GM12878 (cell line): ENCODE results near the gene LAYN. TPM values are rescaled to one million over a fixed set of nuclear protein-coding genes. Genes with fewer than 3 reads are reported as not detected.

Source experiments
- ATAC-seq: fragments of 200-7000 bp; cut with Tn5 transposase; 3 replicates; pipeline ENCODE4 v1.9.1; 2020; ENCODE audit warnings: mild to moderate bottlenecking, moderate library complexity
- BruUV-seq: library from RNA; stranded (reverse); fragments of 400-500 nt; replicated peaks from 2 replicates; lab custom pipeline; 2021; lab: Mats Ljungman, UMichigan
- CTCF ChIA-PET: fragments of 300-600 bp; sonication (Branson Sonifier 250); formaldehyde crosslinking; extraction: SDS; loops from one replicate; lab custom pipeline; 2021; ENCODE audit warnings: inconsistent platforms; lab: Yijun Ruan, JAX
- POLR2A ChIA-PET: fragments of 350-600 bp; formaldehyde crosslinking; extraction: SDS; loops from one replicate; lab custom pipeline; 2021; ENCODE audit warnings: inconsistent platforms; lab: Charles Lee
- RAD21 ChIA-PET: fragments of 300-600 bp; sonication (Branson Sonifier 250); formaldehyde crosslinking; loops from one replicate; lab custom pipeline; 2023; ENCODE audit warnings: antibody characterized with exemption; ENCODE audit not compliant: unreplicated experiment; lab: Charles Lee
- SMC1A ChIA-PET: fragments of 300-600 bp; sonication (Branson Sonifier 250); formaldehyde crosslinking; loops from one replicate; lab custom pipeline; 2023; ENCODE audit not compliant: unreplicated experiment, uncharacterized antibody; lab: Charles Lee
- DNase-seq: peaks from one replicate; pipeline ENCODE4 v3.0.0-alpha.2; 2011; ENCODE audit warnings: low read depth, low spot score
- FAIRE-seq: peaks from 3 replicates; lab custom pipeline; 2011; peaks lifted over from hg19 to GRCh38; lab: Jason Lieb, UNC
- H2AFZ ChIP-seq: 2 replicates; pipeline ENCODE4 v1.6.0; 2011; ENCODE audit warnings: low read depth, low read length, control low read depth; ENCODE audit not compliant: control insufficient read depth
- H3K27ac ChIP-seq: 2 replicates; pipeline ENCODE4 v1.5.1; 2011; ENCODE audit warnings: control low read depth; ENCODE audit not compliant: control insufficient read depth, insufficient read depth
- H3K27me3 ChIP-seq, 2 experiments: replicated peaks in 1 of 2; 2 replicates each; pipeline versions ENCODE4 v1.6.0 to v1.6.1; 2011; ENCODE audit warnings: low read length in 1 of 2; ENCODE audit not compliant: control insufficient read depth in 2 of 2, insufficient read depth in 2 of 2
- H3K36me3 ChIP-seq, 2 experiments: 2 replicates each; pipeline ENCODE4 v1.5.1; 2011; ENCODE audit warnings: low read length in 1 of 2; ENCODE audit not compliant: control insufficient read depth in 2 of 2, insufficient read depth in 2 of 2
- H3K4me1 ChIP-seq: 2 replicates; pipeline ENCODE4 v1.6.1; 2011; ENCODE audit warnings: mild to moderate bottlenecking, low read length, moderate library complexity, mixed read lengths; ENCODE audit not compliant: control insufficient read depth, insufficient read depth
- H3K4me2 ChIP-seq: 2 replicates; pipeline ENCODE4 v1.6.0; 2011; ENCODE audit warnings: control low read depth; ENCODE audit not compliant: control insufficient read depth, insufficient read depth
- H3K4me3 ChIP-seq: fragments of 200-600 bp; sonication (generic); 2 replicates; pipeline ENCODE4 v1.5.1; 2016
- H3K79me2 ChIP-seq: 2 replicates; pipeline ENCODE4 v1.6.0; 2011; ENCODE audit warnings: low read length; ENCODE audit not compliant: control insufficient read depth, insufficient read depth
- H3K9ac ChIP-seq: 2 replicates; pipeline ENCODE4 v1.8.0; 2011; ENCODE audit warnings: low read length, control low read depth, mixed read lengths; ENCODE audit not compliant: control insufficient read depth, insufficient read depth
- H3K9me3 ChIP-seq: replicated peaks from 3 replicates; pipeline ENCODE4 v1.5.1; 2011; ENCODE audit warnings: mild to moderate bottlenecking, low read length; ENCODE audit not compliant: control insufficient read depth, insufficient read depth
- H4K20me1 ChIP-seq: 2 replicates; pipeline ENCODE4 v1.6.0; 2011; ENCODE audit not compliant: control insufficient read depth, insufficient read depth
- GABPA ChIP-seq: IDR thresholded peaks from 2 replicates; pipeline ENCODE4 v1.6.1; 2014; ENCODE audit warnings: antibody characterized with exemption, low read depth, mild to moderate bottlenecking, inconsistent platforms
- HDGF ChIP-seq: fragments of 450-650 bp; IDR thresholded peaks from 2 replicates; pipeline ENCODE4 v1.6.1; 2016; ENCODE audit warnings: antibody characterized with exemption
- POLR2AphosphoS2 ChIP-seq: IDR thresholded peaks from 2 replicates; pipeline ENCODE4 v1.6.1; 2011; ENCODE audit warnings: low read depth, mild to moderate bottlenecking, low read length, improper control_type of control experiment, moderate library complexity
- RAD51 ChIP-seq: fragments of 450-650 bp; IDR thresholded peaks from 2 replicates; pipeline ENCODE4 v1.6.1; 2016; ENCODE audit warnings: moderate library complexity, mild to moderate bottlenecking, inconsistent platforms
- RFX5 ChIP-seq: IDR thresholded peaks from 2 replicates; pipeline ENCODE4 v1.6.1; 2011; ENCODE audit warnings: low read depth, low read length, improper control_type of control experiment
- SUPT20H ChIP-seq: IDR thresholded peaks from 2 replicates; pipeline ENCODE4 v1.6.1; 2011; ENCODE audit warnings: low read depth, mild to moderate bottlenecking, low read length, moderate library complexity, borderline replicate concordance; ENCODE audit not compliant: control insufficient read depth
- TARDBP ChIP-seq: IDR thresholded peaks from 2 replicates; pipeline ENCODE4 v1.6.1; 2016; ENCODE audit warnings: borderline replicate concordance
- USF2 ChIP-seq: IDR thresholded peaks from 2 replicates; pipeline ENCODE4 v1.6.1; 2011; ENCODE audit warnings: low read depth, low read length, improper control_type of control experiment, borderline replicate concordance
- ZSCAN29 ChIP-seq: fragments of 450-650 bp; IDR thresholded peaks from 2 replicates; pipeline ENCODE4 v1.6.1; 2017; ENCODE audit warnings: mild to moderate bottlenecking, moderate library complexity
- WGBS: methylation state at CpG from one replicate; pipeline ENCODE4 v1.1.6; 2016; ENCODE audit warnings: low lambda C conversion rate; ENCODE audit not compliant: insufficient replicate concordance, insufficient coverage; ENCODE audit errors: missing lambda C conversion rate; 5-methylcytosine and 5-hydroxymethylcytosine counted together
- in situ Hi-C: fragments of 300-500 bp; cut with MboI; formaldehyde crosslinking; loops from 9 replicates; pipeline ENCODE4 v1.14.3; 2018; ENCODE audit warnings: mixed read lengths
- intact Hi-C: fragments of 100-400 bp; cut with micrococcal nuclease; formaldehyde crosslinking; loops from one replicate; pipeline ENCODE4 v1.14.2; 2022; ENCODE audit not compliant: unreplicated experiment
- polyA plus RNA-seq, 11 experiments: library from polyadenylated mRNA; depleted of rRNA in 4 of 11; unstranded in 6 of 11; stranded (reverse) in 5 of 11; fragments of >200 nt; fragmentation: Nextera tagmentation in 4 of 11; fragmentation: Illumina TruSeq in 1 of 11; extraction: Ambion mirVana in 4 of 11; extraction: Trizol in 1 of 11; gene quantifications; 1 replicate in 1 of 11; 2 replicates in 10 of 11; pipeline versions ENCODE4 v1.2.1 to v1.2.3, GENCODE V29; 2011 to 2016; ENCODE audit warnings: inconsistent platforms in 2 of 11, missing spikeins in 2 of 11, low read depth in 1 of 11
- total RNA-seq, 4 experiments: library from RNA; depleted of rRNA in 3 of 4; stranded (reverse); fragments of >200 nt in 3 of 4; fragmentation: Illumina TruSeq in 1 of 4; extraction: Trizol in 1 of 4; gene quantifications; 2 replicates each; pipeline versions ENCODE4 v1.2.1 to v1.2.3, GENCODE V29; 2013 to 2021

The LAYN gene
- total and polyA plus RNA-seq, 10 of the 15 experiments (the other 5 are each of a cell fraction or from before 2014, with no cell fraction given), result 0.06 to 0.14 (median 0.10) TPM; not detected in 7

- POLR2A ChIA-PET, result interaction anchor here (1.0 to 2.8 kb wide), 9 partner anchors 17 to 239 kb away, joined by 3 to 36 read pairs (median 4); partner anchors contain the start of gene PPP2R1B
- FAIRE-seq (no peak), ATAC-seq (no peak), DNase-seq (no peak)
- H3K27ac ChIP-seq, result peak overlapping the region; percentile 20; the same call in 1 of the 2 replicates
- peak overlapping the region; percentile 30 for H3K9ac ChIP-seq
- peak overlapping the region; percentile 95 for H3K4me2 ChIP-seq
- H3K27me3 ChIP-seq, result no peaks in the 10 kb centered on the region
- TF ChIP-seq POLR2AphosphoS2 (no peak), SUPT20H (no peak), ZSCAN29 (no peak), USF2 (no peak), HDGF (no peak), TARDBP (no peak), RAD51 (no peak), RFX5 (no peak), GABPA (no peak)
- 3% methylated on average over 7 of the region's 7 CpGs for WGBS
- H3K79me2 ChIP-seq, result peaks cover 37% of the 10 kb centered on the region
- no peaks in the 10 kb centered on the region; the same call in 2 of the 3 replicates for H3K9me3 ChIP-seq
- RAD21 ChIA-PET, result interaction anchor here (0.6 to 5.3 kb wide), 27 partner anchors 17 to 267 kb away, joined by 3 to 90 read pairs (median 5); partner anchors contain the start of gene PPP2R1B
- intact Hi-C loops, result loop anchor here (2.0 to 10.0 kb wide), 4 partner anchors 93 to 381 kb away; partner anchors contain the start of gene PPP2R1B
- peak overlapping the region; percentile 93 for H3K4me3 ChIP-seq
- no TSS peak for BruUV-seq
- no peaks in the 10 kb centered on the region for H4K20me1 ChIP-seq
- CTCF ChIA-PET, result interaction anchor here (0.5 to 7.1 kb wide), 47 partner anchors 9 to 323 kb away, joined by 3 to 174 read pairs (median 5); partner anchors contain the start of genes ALG9 and PPP2R1B
- SMC1A ChIA-PET, result interaction anchor here (0.6 to 3.0 kb wide), 34 partner anchors 10 to 252 kb away, joined by 3 to 74 read pairs (median 4); partner anchors contain the start of gene PPP2R1B
- no peaks in the 10 kb centered on the region for H3K36me3 ChIP-seq
- H2AFZ ChIP-seq, result peak overlapping the region; percentile 51
- H3K4me1 ChIP-seq, result peaks cover 13% of the 10 kb centered on the region
- in situ Hi-C loops, result loop anchor here (5.0 kb wide), 2 partner anchors 174 to 239 kb away; no protein-coding TSS in a partner anchor
These were observed 63.2 kb downstream of the LAYN start for GRCh38 chr11:111603611-111604130.
